H1 (cell line): ENCODE results near the gene WDFY4. TPM values are rescaled to one million over a fixed set of nuclear protein-coding genes. Genes with fewer than 3 reads are reported as not detected.

ENCODE experiments used
- CEBPB ChIP-seq: IDR thresholded peaks from 2 replicates; pipeline ENCODE4 v1.6.1; 2012; ENCODE audit warnings: low read depth, low read length
- CTBP2 ChIP-seq: IDR thresholded peaks from 2 replicates; pipeline ENCODE4 v1.7.0; 2011; ENCODE audit warnings: borderline replicate concordance, mild to moderate bottlenecking, moderate library complexity, mixed read lengths, low read length; ENCODE audit not compliant: insufficient read depth, insufficient read length
- EZH2 ChIP-seq: fragments of 200-600 bp; sonication (generic); IDR thresholded peaks from 2 replicates; pipeline ENCODE4 v1.7.1; 2012; ENCODE audit warnings: low read depth, mild to moderate bottlenecking, moderate library complexity, low read length, inconsistent platforms; ENCODE audit not compliant: severe bottlenecking
- HDAC6 ChIP-seq: IDR thresholded peaks from one replicate; pipeline ENCODE4 v1.7.1; 2012; ENCODE audit warnings: low read depth, mild to moderate bottlenecking, inconsistent platforms, low read length, moderate library complexity
- PHF8 ChIP-seq: fragments of 200-600 bp; sonication (generic); conservative IDR thresholded peaks from 2 replicates; pipeline ENCODE4 v1.7.1; 2012; ENCODE audit warnings: low read depth, mild to moderate bottlenecking, inconsistent platforms, low read length, moderate library complexity
- polyA plus RNA-seq, 7 experiments: library from polyadenylated mRNA; depleted of rRNA in 3 of 7; stranded (reverse) in 5 of 7; unstranded in 2 of 7; fragments of >200 nt in 5 of 7; fragments of 200-250 nt in 2 of 7; gene quantifications; 1 replicate in 5 of 7; 2 replicates in 1 of 7; 4 replicates in 1 of 7; pipeline versions ENCODE4 v1.2.1 to v1.2.3, GENCODE V29; 2011 to 2013; ENCODE audit warnings: missing spikeins in 2 of 7, mixed read lengths in 2 of 7
- total RNA-seq: library from RNA; stranded (reverse); fragmentation: NEBNext Ultra II Directional; extraction: Animal tissue kit (Norgen Biotek cat#: 25700); gene quantifications from 2 replicates; pipeline ENCODE4 v1.2.1, GENCODE V29; 2021
- TF ChIP-seq, protein P1 (sequence below): IDR thresholded peaks from 2 replicates; pipeline ENCODE4 v1.6.1; 2012; ENCODE audit warnings: low read length, inconsistent platforms

WDFY4 gene
- total and polyA plus RNA-seq, 2 of the 8 experiments (the other 6 are each of a cell fraction or from before 2014, with no cell fraction given), result not detected

DNA sequence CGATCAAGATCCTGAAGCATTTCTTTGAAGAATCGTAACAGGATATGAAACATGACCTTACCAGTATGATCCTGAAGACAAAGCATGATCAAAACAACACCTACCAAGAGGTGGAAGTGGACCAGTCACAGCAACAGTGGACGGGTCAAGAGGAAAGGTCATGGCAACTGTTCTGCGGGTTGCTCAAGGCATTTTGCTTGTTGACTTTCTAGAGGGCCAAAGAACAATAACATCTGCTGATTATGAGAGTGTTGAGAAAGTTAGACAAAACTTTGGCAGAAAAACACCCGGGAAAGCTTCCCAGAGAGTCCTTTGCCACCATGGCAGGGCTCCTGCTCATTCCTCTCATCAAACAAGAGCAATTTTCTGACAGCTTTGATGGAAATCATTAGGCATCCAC is 320.6 kb downstream of the WDFY4 start (continued):
- TF ChIP-seq HDAC6 (no peak), EZH2 (no peak), CTBP2 (no peak), CEBPB (no peak), PHF8 (no peak)
- TF ChIP-seq, protein P1, sequence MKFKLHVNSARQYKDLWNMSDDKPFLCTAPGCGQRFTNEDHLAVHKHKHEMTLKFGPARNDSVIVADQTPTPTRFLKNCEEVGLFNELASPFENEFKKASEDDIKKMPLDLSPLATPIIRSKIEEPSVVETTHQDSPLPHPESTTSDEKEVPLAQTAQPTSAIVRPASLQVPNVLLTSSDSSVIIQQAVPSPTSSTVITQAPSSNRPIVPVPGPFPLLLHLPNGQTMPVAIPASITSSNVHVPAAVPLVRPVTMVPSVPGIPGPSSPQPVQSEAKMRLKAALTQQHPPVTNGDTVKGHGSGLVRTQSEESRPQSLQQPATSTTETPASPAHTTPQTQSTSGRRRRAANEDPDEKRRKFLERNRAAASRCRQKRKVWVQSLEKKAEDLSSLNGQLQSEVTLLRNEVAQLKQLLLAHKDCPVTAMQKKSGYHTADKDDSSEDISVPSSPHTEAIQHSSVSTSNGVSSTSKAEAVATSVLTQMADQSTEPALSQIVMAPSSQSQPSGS, result no peak
